Pancreas (tissue), 10 donors: Measurements from ENCODE around the gene DAGLB. TPM values are rescaled to one million over a fixed set of nuclear protein-coding genes. Genes with fewer than 3 reads are reported as not detected.
"Not testable (repeated sequence)": the region's sequence is repeated elsewhere in the genome, so short reads cannot be mapped to it uniquely, and the experiment has no call there.

ENCODE experiments used
- ATAC-seq, 4 donors: fragments of 200-7000 bp; cut with Tn5 transposase; one replicate each; pipeline versions ENCODE4 v1.8.0 to v1.9.1; 2020; ENCODE audit warnings: mild to moderate bottlenecking in 4 of 4, moderate library complexity in 4 of 4
- DNase-seq, 6 donors: peaks; one replicate each; pipeline ENCODE4 v3.0.0-alpha.2; 2020
- FAIRE-seq: peaks from 2 replicates; lab custom pipeline; 2012; peaks lifted over from hg19 to GRCh38; lab: Jason Lieb, UNC
- H3K27ac ChIP-seq, 4 donors: fragments of 200-600 bp; sonication (generic); 1 replicate in 3 of 4; 2 replicates in 1 of 4; pipeline versions ENCODE4 v1.5.0 to v1.8.0; 2020
- H3K27me3 ChIP-seq, 4 donors: fragments of 200-600 bp; one replicate each; pipeline ENCODE4 v1.8.0; 2021
- H3K36me3 ChIP-seq, 3 donors: fragments of 200-600 bp; sonication (generic) in 1 of 3; one replicate each; pipeline versions ENCODE4 v1.5.0 to v1.8.0; 2020 to 2021
- H3K4me1 ChIP-seq, 3 donors: fragments of 200-600 bp; one replicate each; pipeline ENCODE4 v1.8.0; 2021
- H3K4me3 ChIP-seq, 4 donors: fragments of 200-600 bp; sonication (generic) in 2 of 4; one replicate each; pipeline versions ENCODE4 v1.5.0 to v1.8.0; 2020 to 2021
- H3K9me3 ChIP-seq, 4 donors: fragments of 200-600 bp; one replicate each; pipeline ENCODE4 v1.8.0; 2021
- WGBS, 2 donors: extraction: QIAGEN DNeasy Blood & Tissue Kit; methylation state at CpG; one replicate each; pipeline ENCODE4 v1.1.7; 2013; 5-methylcytosine and 5-hydroxymethylcytosine counted together
- intact Hi-C, 3 donors: fragments of 100-400 bp; cut with DNase I; formaldehyde crosslinking; loops; one replicate each; pipeline versions ENCODE4 v1.11.1 to v1.14.2; 2022
- polyA plus RNA-seq, 2 donors: library from polyadenylated mRNA; stranded (reverse); fragments of 200-250 nt; gene quantifications; one replicate each; pipeline ENCODE4 v1.2.3, GENCODE V29; 2013
- total RNA-seq, 6 donors: library from RNA; stranded (reverse); fragmentation: NEBNext Ultra II Directional in 4 of 6; extraction: Animal tissue kit (Norgen Biotek cat#: 25700) in 4 of 6; gene quantifications; one replicate each; pipeline versions ENCODE4 v1.2.1 to v1.2.4, GENCODE V29; 2021 to 2023
- TF ChIP-seq, protein P1 (sequence below), 4 donors: fragments of 200-600 bp; sonication (generic) in 3 of 4; IDR thresholded peaks; one replicate each; pipeline versions ENCODE4 v1.5.0 to v1.8.0; 2021; ENCODE audit warnings: antibody characterized with exemption in 4 of 4
- donor health status: healthy with polysubstance abuse.
- donor health status: DM: no; HTN: no; CAD: no; lungs with moderate emphysema.
- donor health status: DM: no; HTN: no; CAD: no.
- donor health status: control.
- donor health status: control.
- donor health status: Bipolar disorder and iron deficiency.
- donor health status: DM: yes; HTN: yes; CAD: no.
- donor health status: DM: no; HTN: no; CAD: no.
- donor health status: DM: no; HTN: no; CAD: no.
- donor health status: DM: yes; HTN: yes; CAD: no.

DAGLB gene
- total and polyA plus RNA-seq, 8 donors = 7.8 to 16.7 (median 10.1) TPM

DNA sequence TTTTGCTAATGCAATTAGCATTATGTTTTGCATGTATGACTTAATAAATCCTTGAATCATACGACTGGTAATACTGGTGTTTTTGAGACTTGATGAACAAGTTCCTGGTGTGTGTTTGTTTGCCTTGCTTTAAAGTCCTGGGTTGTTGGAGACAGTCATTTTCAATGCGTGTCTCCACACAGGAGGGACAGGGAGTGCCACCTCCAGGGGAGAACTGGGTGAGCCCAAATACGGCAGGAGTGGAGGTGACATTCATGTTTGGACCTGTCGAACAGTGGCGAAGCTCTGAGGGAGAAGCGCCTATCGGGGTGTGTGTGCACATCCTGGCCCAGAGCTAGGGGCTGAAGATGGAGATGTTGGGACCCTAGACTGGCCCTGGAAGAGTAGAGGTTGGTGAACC, 43.8 kb downstream of the DAGLB start:
- TF ChIP-seq, protein P1, sequence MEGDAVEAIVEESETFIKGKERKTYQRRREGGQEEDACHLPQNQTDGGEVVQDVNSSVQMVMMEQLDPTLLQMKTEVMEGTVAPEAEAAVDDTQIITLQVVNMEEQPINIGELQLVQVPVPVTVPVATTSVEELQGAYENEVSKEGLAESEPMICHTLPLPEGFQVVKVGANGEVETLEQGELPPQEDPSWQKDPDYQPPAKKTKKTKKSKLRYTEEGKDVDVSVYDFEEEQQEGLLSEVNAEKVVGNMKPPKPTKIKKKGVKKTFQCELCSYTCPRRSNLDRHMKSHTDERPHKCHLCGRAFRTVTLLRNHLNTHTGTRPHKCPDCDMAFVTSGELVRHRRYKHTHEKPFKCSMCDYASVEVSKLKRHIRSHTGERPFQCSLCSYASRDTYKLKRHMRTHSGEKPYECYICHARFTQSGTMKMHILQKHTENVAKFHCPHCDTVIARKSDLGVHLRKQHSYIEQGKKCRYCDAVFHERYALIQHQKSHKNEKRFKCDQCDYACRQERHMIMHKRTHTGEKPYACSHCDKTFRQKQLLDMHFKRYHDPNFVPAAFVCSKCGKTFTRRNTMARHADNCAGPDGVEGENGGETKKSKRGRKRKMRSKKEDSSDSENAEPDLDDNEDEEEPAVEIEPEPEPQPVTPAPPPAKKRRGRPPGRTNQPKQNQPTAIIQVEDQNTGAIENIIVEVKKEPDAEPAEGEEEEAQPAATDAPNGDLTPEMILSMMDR (IDR thresholded peaks at IDR 0.05) = no peak
- no peak overlapping the region for H3K4me3 ChIP-seq
- 92 to 93% methylated on average over 7 of the region's 7 CpGs for WGBS, 2 donors
- ATAC-seq (peak in 1 of 4 donors; percentile 15), FAIRE-seq (no peak), DNase-seq (no peak)
- H3K27ac ChIP-seq = no peak overlapping the region
- H3K4me1 ChIP-seq = peaks cover 0 to 3% (median 0%) of the 10 kb centered on the region in 3 donors
- intact Hi-C loops = no loop called here
- no peaks in the 10 kb centered on the region for H3K27me3 ChIP-seq
- H3K36me3 ChIP-seq = peaks cover 2 to 38% (median 14%) of the 10 kb centered on the region in 3 donors
- no peaks in the 10 kb centered on the region for H3K9me3 ChIP-seq

- Histone ChIP-seq H3K27me3 (no peaks in the 10 kb centered on the region), H3K4me3 (no peak overlapping the region), H3K36me3 (peaks cover 2 to 28% (median 10%) of the 10 kb centered on the region in 3 donors), H3K27ac (no peak overlapping the region), H3K9me3 (no peaks in the 10 kb centered on the region), H3K4me1 (peaks cover 0 to 3% (median 0%) of the 10 kb centered on the region in 3 donors)
- FAIRE-seq = no peak
- WGBS, 2 donors = 93 to 96% methylated on average over 13 of the region's 13 CpGs
- TF ChIP-seq, protein P1 (IDR thresholded peaks at IDR 0.05) = no peak
- ATAC-seq = no peak
- no peak for DNase-seq
- intact Hi-C loops = no loop called here
These were observed 45.0 kb downstream of the DAGLB start for GRCh38 chr7:6402741-6403140.

- Histone ChIP-seq H3K36me3 (peaks cover 2 to 28% (median 10%) of the 10 kb centered on the region in 3 donors), H3K4me3 (no peak overlapping the region), H3K27me3 (no peaks in the 10 kb centered on the region), H3K9me3 (no peaks in the 10 kb centered on the region), H3K4me1 (peaks cover 0 to 3% (median 0%) of the 10 kb centered on the region in 3 donors), H3K27ac (no peak overlapping the region)
- ATAC-seq (no peak), DNase-seq (no peak), FAIRE-seq (no peak)
- intact Hi-C loops = no loop called here
- TF ChIP-seq, protein P1 (IDR thresholded peaks at IDR 0.05) = no peak
- WGBS, 2 donors = 92% methylated on average over 17 of the region's 17 CpGs
These were observed 45.7 kb downstream of the DAGLB start for GRCh38 chr7:6402041-6402440.

- ATAC-seq (no peak), DNase-seq (no peak), FAIRE-seq (no peak)
- peaks cover 0 to 3% (median 0%) of the 10 kb centered on the region in 3 donors for H3K4me1 ChIP-seq
- no peak overlapping the region for H3K4me3 ChIP-seq
- intact Hi-C loops = no loop called here
- WGBS, 2 donors = 90 to 93% methylated on average over 10 of the region's 10 CpGs
- no peak overlapping the region for H3K27ac ChIP-seq
- no peaks in the 10 kb centered on the region for H3K9me3 ChIP-seq
- TF ChIP-seq, protein P1 (IDR thresholded peaks at IDR 0.05) = no peak
- peaks cover 2 to 28% (median 10%) of the 10 kb centered on the region in 3 donors for H3K36me3 ChIP-seq
- H3K27me3 ChIP-seq = no peaks in the 10 kb centered on the region
These were observed 46.2 kb downstream of the DAGLB start for GRCh38 chr7:6401536-6401935.

DNA sequence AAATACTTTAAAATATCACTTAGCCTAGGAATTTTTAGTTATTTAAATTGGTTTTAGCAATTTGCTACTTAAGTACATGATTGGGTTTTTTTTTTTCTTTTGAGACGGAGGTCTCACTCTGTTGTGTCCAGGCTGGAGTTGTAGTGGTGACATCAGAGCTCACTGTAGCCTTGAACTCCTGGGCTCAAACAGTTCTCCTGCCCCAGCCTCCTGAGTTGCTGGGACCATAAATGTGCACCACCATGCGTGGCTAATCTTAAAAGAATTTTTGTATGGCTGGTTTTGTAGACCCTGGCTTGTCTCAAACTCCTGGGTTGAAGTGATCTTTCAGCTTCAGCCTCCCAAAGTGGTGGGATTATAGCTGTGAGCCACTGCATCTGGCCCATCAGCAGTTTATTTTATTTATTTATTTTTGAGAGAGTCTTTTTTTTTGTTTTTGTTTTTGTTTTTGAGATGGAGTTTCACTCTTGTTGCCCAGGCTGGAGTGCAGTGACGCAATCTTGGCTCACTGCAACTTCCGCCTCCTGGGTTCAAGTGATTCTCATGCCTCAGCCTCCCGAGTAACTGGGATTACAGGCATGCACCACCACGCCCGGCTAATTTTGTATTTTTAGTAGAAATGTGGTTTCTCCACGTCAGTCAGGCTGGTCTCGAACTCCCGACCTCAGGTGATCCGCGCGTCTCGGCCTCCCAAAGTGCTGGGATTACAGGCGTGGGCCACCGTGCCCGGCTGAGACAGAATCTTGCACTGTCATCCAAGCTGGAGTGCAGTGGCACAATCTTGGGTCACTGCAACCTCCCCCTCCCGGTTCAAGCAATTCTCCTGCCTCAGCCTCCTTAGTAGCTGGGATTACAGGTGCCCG, 47.3 kb downstream of the DAGLB start:
- H3K27me3 ChIP-seq, DNase-seq, ATAC-seq, H3K27ac ChIP-seq, H3K4me3 ChIP-seq, H3K9me3 ChIP-seq, intact Hi-C loops, FAIRE-seq, H3K4me1 ChIP-seq: not testable (repeated sequence)
- peaks cover 0 to 28% (median 10%) of the 10 kb centered on the region in 3 donors for H3K36me3 ChIP-seq
- WGBS, 2 donors = 93% methylated on average over 19 of the region's 19 CpGs
